GM20431 (cell line): ENCODE measurements around the gene CALN1.

Experiments
- in situ Hi-C: fragments of 300-500 bp; cut with MseI, MboI; formaldehyde crosslinking; loops from one replicate; pipeline ENCODE4 v1.15.0; 2020; ENCODE audit warnings: low sequenced_read_pairs; ENCODE audit not compliant: unreplicated experiment

The CALN1 gene

DNA sequence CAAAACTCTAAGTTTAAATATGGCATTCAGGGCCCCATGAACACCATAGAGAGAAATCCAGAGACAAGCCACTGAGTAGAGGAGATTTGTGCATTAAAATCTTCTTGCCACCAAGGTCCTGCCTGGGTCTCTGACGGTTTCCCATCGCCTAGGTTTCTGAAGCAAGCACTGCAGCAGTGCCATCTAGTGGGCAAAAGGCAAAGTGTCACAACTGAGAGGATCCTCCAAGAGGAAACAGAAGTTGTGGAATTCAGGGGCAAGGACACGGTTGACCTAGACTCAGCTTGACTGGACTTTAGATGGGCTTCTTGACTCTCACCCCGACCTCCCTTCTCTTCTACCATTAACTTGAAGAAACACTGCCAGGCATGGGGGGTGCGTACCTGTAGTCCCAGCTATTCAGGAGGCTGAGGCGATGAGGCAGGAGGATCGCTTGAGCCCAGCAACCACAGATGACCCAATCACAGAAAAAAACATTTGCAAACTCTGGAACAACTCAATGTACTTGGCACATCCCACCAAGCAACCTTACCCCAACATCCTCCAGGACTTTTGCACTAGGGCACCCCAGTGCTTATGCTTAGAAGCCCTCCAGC is 676.1 kb downstream of the CALN1 start:
- in situ Hi-C loops: loop anchor here (10.0 kb wide), 1 partner anchor 881 kb away; no protein-coding TSS in a partner anchor

DNA sequence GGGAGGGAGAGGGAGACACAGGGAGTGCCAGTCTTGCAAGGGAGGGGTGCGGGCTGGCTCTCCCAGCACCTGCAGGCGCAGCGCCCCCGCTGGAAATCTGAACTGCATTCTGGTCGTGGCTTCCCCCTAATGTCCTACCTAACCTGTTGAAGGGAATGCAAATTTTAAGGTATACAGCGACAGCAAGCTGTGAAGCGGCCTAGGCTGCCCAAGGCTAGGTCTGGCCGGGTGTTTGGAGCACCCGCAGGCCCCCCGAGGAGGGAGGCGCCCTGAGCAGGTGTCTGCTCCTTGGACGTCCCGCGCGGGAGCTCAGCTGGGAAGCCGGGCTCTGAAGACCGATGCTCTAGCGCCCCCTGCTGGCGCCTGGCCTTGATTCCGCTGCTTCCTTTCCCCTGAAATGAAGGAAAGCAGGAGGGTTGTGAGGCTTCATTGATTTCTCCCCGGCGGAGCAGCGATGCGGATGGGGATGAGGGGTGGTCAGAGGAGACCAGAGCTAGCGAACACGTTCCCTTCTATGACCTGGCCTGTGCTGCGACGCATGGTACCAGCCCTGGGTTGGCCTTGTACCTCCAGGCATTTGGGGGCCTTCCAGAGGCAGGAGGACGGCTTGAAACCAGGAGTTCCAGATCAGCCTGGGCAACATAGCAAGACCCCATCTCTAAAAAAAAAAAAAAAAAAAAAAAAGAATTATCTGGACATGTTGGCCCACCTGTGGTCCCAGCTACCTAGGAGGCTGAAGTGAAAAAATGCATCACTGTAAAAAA is 678.8 kb downstream of the CALN1 start:
- in situ Hi-C loops: loop anchor here (10.0 kb wide), 1 partner anchor 878 kb away; no protein-coding TSS in a partner anchor

DNA sequence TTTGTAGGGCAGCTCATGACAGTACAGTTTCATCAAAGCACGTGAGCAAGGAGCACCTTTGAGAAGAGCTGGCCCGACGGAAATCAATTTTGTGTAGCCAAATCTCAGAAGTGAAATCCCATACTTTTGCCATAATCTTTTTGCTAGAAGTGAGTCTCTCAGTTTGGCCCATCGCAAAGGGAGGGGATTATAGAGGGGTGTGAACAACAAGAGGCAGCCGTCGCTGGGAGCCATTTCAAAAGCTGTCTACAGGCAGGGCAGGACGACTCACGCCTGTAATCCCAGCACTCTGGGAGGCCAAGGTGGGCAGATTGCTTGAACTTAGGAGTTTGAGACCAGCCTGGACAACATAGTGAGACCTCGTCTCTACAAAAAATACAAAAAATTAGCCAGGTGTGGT is 680.4 kb downstream of the CALN1 start:
- in situ Hi-C loops: loop anchor here (10.0 kb wide), 1 partner anchor 877 kb away; no protein-coding TSS in a partner anchor
